Endothelial cell of umbilical vein (primary cell): ENCODE results near the gene DYRK1A. TPM values are rescaled to one million over a fixed set of nuclear protein-coding genes. Genes with fewer than 3 reads are reported as not detected.

Source experiments
- BruUV-seq: library from RNA; stranded (reverse); fragments of 400-500 nt; replicated peaks from 2 replicates; lab custom pipeline; 2021; lab: Mats Ljungman, UMichigan
- CTCF ChIA-PET: fragments of 300-600, 350-600 bp; sonication (Branson Sonifier 250); formaldehyde crosslinking; loops from one replicate; lab custom pipeline; 2021; ENCODE audit warnings: antibody characterized with exemption, inconsistent platforms; lab: Charles Lee
- POLR2A ChIA-PET: fragments of 300-600, 350-600 bp; sonication (Branson Sonifier 250); formaldehyde crosslinking; loops from one replicate; lab custom pipeline; 2021; ENCODE audit warnings: antibody characterized with exemption, inconsistent platforms; lab: Charles Lee
- DNase-seq: peaks from one replicate; pipeline ENCODE4 v3.0.0-alpha.2; 2011; ENCODE audit warnings: low read depth, low spot score
- FAIRE-seq: peaks from 2 replicates; lab custom pipeline; 2011; peaks lifted over from hg19 to GRCh38; lab: Jason Lieb, UNC
- H2AFZ ChIP-seq: 2 replicates; pipeline ENCODE4 v1.6.0; 2012; ENCODE audit warnings: low read depth, low read length, control low read depth, inconsistent platforms
- H3K27ac ChIP-seq: 2 replicates; pipeline ENCODE4 v1.5.1; 2011; ENCODE audit warnings: low read depth, mild to moderate bottlenecking, control low read depth, low read length, moderate library complexity; ENCODE audit not compliant: insufficient read depth
- H3K27me3 ChIP-seq, 2 experiments: 2 replicates each; pipeline versions ENCODE4 v1.6.0 to v1.6.1; 2011; ENCODE audit warnings: low read length in 2 of 2, mixed read lengths in 1 of 2; ENCODE audit not compliant: control insufficient read depth in 2 of 2, insufficient read depth in 2 of 2
- H3K36me3 ChIP-seq, 2 experiments: 2 replicates in 1 of 2; 3 replicates in 1 of 2; pipeline ENCODE4 v1.5.1; 2011; ENCODE audit warnings: low read length in 2 of 2, mild to moderate bottlenecking in 1 of 2, moderate library complexity in 1 of 2; ENCODE audit not compliant: control insufficient read depth in 2 of 2, insufficient read depth in 2 of 2; ENCODE audit errors: extremely low read depth in 1 of 2
- H3K4me1 ChIP-seq: 3 replicates; pipeline ENCODE4 v1.5.1; 2011; ENCODE audit warnings: mild to moderate bottlenecking, low read length; ENCODE audit not compliant: control insufficient read depth, insufficient read depth; ENCODE audit errors: extremely low read depth
- H3K4me2 ChIP-seq: 2 replicates; pipeline ENCODE4 v1.6.1; 2011; ENCODE audit warnings: low read length, control low read depth, mixed read lengths; ENCODE audit not compliant: insufficient read depth
- H3K4me3 ChIP-seq, 3 experiments: fragments of 200-600 bp in 1 of 3; sonication (generic), shearing (Covaris generic) in 1 of 3; replicated peaks in 1 of 3; 2 replicates each; pipeline ENCODE4 v1.5.1; 2011 to 2016; ENCODE audit warnings: control low read depth in 3 of 3, low read length in 3 of 3, mild to moderate bottlenecking in 2 of 3, inconsistent platforms in 1 of 3, low read depth in 1 of 3, moderate library complexity in 1 of 3; ENCODE audit not compliant: insufficient read depth in 1 of 3
- H3K79me2 ChIP-seq: 2 replicates; pipeline ENCODE4 v1.6.0; 2012; ENCODE audit warnings: low read length, inconsistent platforms; ENCODE audit not compliant: control insufficient read depth, insufficient read depth
- H3K9ac ChIP-seq: replicated peaks from 2 replicates; pipeline ENCODE3; 2011; ENCODE audit warnings: low read length, control low read depth; ENCODE audit not compliant: insufficient read depth; ENCODE audit errors: extremely low read depth
- H3K9me1 ChIP-seq: replicated peaks from 3 replicates; pipeline ENCODE4 v1.6.0; 2011; ENCODE audit warnings: mild to moderate bottlenecking, low read length; ENCODE audit not compliant: control insufficient read depth, insufficient read depth; ENCODE audit errors: extremely low read depth
- H3K9me3 ChIP-seq: replicated peaks from 2 replicates; pipeline ENCODE4 v1.5.1; 2012; ENCODE audit warnings: low read length, inconsistent platforms; ENCODE audit not compliant: control insufficient read depth, insufficient read depth
- H4K20me1 ChIP-seq: replicated peaks from 2 replicates; pipeline ENCODE3; 2011; ENCODE audit warnings: mild to moderate bottlenecking, low read length; ENCODE audit not compliant: control insufficient read depth, insufficient read depth; ENCODE audit errors: extremely low read depth
- EZH2 ChIP-seq: IDR thresholded peaks from 2 replicates; pipeline ENCODE4 v1.6.1; 2012; ENCODE audit warnings: borderline replicate concordance, low read depth, mild to moderate bottlenecking, moderate library complexity, low read length, inconsistent platforms; ENCODE audit not compliant: severe bottlenecking
- FOS ChIP-seq: IDR thresholded peaks from 2 replicates; pipeline ENCODE4 v1.6.1; 2011; ENCODE audit warnings: mild to moderate bottlenecking, low read length, moderate library complexity, borderline replicate concordance; ENCODE audit not compliant: insufficient read depth
- GATA2 ChIP-seq: IDR thresholded peaks from 2 replicates; pipeline ENCODE4 v1.7.0; 2011; ENCODE audit warnings: low read depth, mild to moderate bottlenecking, moderate library complexity, mixed read lengths, low read length; ENCODE audit not compliant: insufficient read length, insufficient read depth
- JUN ChIP-seq: IDR thresholded peaks from 2 replicates; pipeline ENCODE4 v1.6.1; 2011; ENCODE audit warnings: borderline replicate concordance, low read depth; ENCODE audit not compliant: insufficient read length, insufficient read depth
- MYC ChIP-seq: IDR thresholded peaks from one replicate; pipeline ENCODE4 v1.6.1; 2011; ENCODE audit warnings: mild to moderate bottlenecking, low read depth, low read length
- POLR2A ChIP-seq: IDR thresholded peaks from 2 replicates; pipeline ENCODE4 v1.6.1; 2012; ENCODE audit warnings: low read depth, mild to moderate bottlenecking, control low read depth, low read length
- dilution Hi-C: fragments of 300-500 bp; cut with MboI; formaldehyde crosslinking; loops from one replicate; pipeline ENCODE4 v1.15.0; 2019; ENCODE audit warnings: low sequenced_read_pairs; ENCODE audit not compliant: extremely low pct_ligation_motif_present
- intact Hi-C: fragments of 100-400 bp; cut with micrococcal nuclease; formaldehyde crosslinking; loops from one replicate; pipeline ENCODE4 v1.10.0; 2022
- polyA plus RNA-seq, 4 experiments: library from polyadenylated mRNA; depleted of rRNA in 3 of 4; stranded (reverse) in 3 of 4; unstranded in 1 of 4; fragments of >200 nt; gene quantifications; 2 replicates each; pipeline versions ENCODE4 v1.2.1 to v1.2.3, GENCODE V29; 2011 to 2012; ENCODE audit warnings: missing spikeins in 1 of 4
- total RNA-seq: library from RNA; stranded (reverse); gene quantifications from 2 replicates; pipeline ENCODE4 v1.2.3, GENCODE V29; 2021
- TF ChIP-seq, protein P1 (sequence below), 2 donors: IDR thresholded peaks; 1 replicate in 1 of 2; 2 replicates in 1 of 2; pipeline ENCODE4 v1.5.1; 2011; ENCODE audit warnings: low read length in 2 of 2, mild to moderate bottlenecking in 2 of 2, moderate library complexity in 2 of 2, control low read depth in 1 of 2, inconsistent platforms in 1 of 2, low read depth in 1 of 2; ENCODE audit not compliant: insufficient read depth in 1 of 2; ENCODE audit errors: extremely low read depth in 1 of 2
- TF ChIP-seq, protein P2 (sequence below): IDR thresholded peaks from 2 replicates; pipeline ENCODE4 v1.6.1; 2011; ENCODE audit not compliant: insufficient read depth, insufficient read length

DYRK1A gene
- total and polyA plus RNA-seq, 2 donors (not counting 3 experiments of a cell fraction or from before 2014, with no cell fraction given) = 51.8 to 53.7 TPM

DNA sequence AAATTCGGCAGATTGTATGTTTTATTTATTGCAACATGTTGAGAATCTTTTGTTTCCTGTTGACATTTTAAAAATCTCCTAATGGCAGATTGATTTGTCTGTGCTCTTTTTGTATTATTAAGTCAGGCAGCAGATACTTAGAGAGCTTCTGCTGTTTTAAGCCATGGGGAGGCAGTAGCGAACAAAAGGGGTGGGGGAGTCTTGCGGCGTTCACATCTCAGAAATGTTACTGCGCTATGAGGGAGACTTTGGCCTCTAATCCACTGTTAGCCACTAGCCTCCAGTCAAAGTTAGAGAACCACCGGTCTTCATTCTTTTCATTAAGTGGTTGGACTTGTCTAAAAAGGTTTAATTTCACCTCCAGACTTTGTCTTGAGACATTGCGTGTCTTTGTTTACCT, 93.6 kb downstream of the DYRK1A start:
- no peak overlapping the region for H3K27ac ChIP-seq
- CTCF ChIA-PET = interaction anchor here (1.6 kb wide), 1 partner anchor 293 kb away, joined by 4 read pairs; no protein-coding TSS in a partner anchor
- peaks cover 0 to 5% of the 10 kb centered on the region in 2 experiments for H3K36me3 ChIP-seq
- TF ChIP-seq FOS (no peak), MYC (no peak), GATA2 (no peak), JUN (no peak)
- TF ChIP-seq, protein P1, sequence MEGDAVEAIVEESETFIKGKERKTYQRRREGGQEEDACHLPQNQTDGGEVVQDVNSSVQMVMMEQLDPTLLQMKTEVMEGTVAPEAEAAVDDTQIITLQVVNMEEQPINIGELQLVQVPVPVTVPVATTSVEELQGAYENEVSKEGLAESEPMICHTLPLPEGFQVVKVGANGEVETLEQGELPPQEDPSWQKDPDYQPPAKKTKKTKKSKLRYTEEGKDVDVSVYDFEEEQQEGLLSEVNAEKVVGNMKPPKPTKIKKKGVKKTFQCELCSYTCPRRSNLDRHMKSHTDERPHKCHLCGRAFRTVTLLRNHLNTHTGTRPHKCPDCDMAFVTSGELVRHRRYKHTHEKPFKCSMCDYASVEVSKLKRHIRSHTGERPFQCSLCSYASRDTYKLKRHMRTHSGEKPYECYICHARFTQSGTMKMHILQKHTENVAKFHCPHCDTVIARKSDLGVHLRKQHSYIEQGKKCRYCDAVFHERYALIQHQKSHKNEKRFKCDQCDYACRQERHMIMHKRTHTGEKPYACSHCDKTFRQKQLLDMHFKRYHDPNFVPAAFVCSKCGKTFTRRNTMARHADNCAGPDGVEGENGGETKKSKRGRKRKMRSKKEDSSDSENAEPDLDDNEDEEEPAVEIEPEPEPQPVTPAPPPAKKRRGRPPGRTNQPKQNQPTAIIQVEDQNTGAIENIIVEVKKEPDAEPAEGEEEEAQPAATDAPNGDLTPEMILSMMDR (IDR thresholded peaks at IDR 0.05; ENCODE audit: extremely low read depth in 1 of 2, insufficient read depth in 1 of 2, low read depth in 1 of 2, low read length in 2 of 2) = no peak
- no peak overlapping the region for H3K4me3 ChIP-seq
- H3K4me2 ChIP-seq = no peak overlapping the region
- FAIRE-seq (no peak), DNase-seq (no peak)
- H3K4me1 ChIP-seq = peaks cover 14% of the 10 kb centered on the region
- no peak overlapping the region for H3K9ac ChIP-seq
- POLR2A ChIA-PET = no interaction called here
- H3K27me3 ChIP-seq = no peaks in the 10 kb centered on the region
- no peaks in the 10 kb centered on the region for H3K9me3 ChIP-seq
- peaks cover 3% of the 10 kb centered on the region for H3K9me1 ChIP-seq
- H3K79me2 ChIP-seq = peaks cover 96% of the 10 kb centered on the region
- peaks cover 10% of the 10 kb centered on the region for H4K20me1 ChIP-seq
- H2AFZ ChIP-seq = no peak overlapping the region
- dilution Hi-C loops = no loop called here
- intact Hi-C loops = loop anchor here (5.0 to 10.0 kb wide), 2 partner anchors 88 to 185 kb away; no protein-coding TSS in a partner anchor
- no TSS peak for BruUV-seq

DNA sequence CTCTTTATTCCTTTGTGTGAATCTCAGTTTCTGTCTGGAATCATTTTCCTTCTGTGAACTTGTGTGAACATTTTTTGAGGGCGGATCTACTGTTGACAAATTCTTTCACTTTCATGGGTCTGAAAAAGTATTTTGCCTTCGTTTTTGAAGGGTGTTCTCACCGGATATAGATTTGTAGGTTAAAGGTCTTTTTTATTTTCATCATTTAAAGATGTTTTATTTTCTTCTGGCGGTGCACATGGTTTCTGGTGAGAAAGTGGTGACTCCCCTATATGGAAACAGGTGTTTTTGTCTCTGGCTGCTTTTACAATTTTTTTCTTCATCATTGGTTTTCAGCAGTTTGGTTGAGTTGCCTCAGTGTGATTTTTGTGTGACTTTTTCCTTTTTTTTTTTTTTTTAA, 94.9 kb downstream of the DYRK1A start:
- Histone ChIP-seq H3K4me1 (peaks cover 10% of the 10 kb centered on the region), H3K27ac (no peak overlapping the region), H3K4me2 (no peak overlapping the region), H4K20me1 (peaks cover 10% of the 10 kb centered on the region), H3K27me3 (no peaks in the 10 kb centered on the region), H2AFZ (no peak overlapping the region), H3K79me2 (peaks cover 96% of the 10 kb centered on the region), H3K9me1 (peaks cover 3% of the 10 kb centered on the region), H3K4me3 (no peak overlapping the region), H3K9me3 (no peaks in the 10 kb centered on the region), H3K36me3 (peaks cover 0 to 3% of the 10 kb centered on the region in 2 experiments), H3K9ac (no peak overlapping the region)
- dilution Hi-C loops = no loop called here
- FAIRE-seq (no peak), DNase-seq (no peak)
- POLR2A ChIA-PET = no interaction called here
- TF ChIP-seq, protein P2, sequence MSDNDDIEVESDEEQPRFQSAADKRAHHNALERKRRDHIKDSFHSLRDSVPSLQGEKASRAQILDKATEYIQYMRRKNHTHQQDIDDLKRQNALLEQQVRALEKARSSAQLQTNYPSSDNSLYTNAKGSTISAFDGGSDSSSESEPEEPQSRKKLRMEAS = no peak
- TF ChIP-seq EZH2 = no peak
- TF ChIP-seq POLR2A = no peak
- TF ChIP-seq JUN = no peak
- intact Hi-C loops = loop anchor here (5.0 to 10.0 kb wide), 2 partner anchors 89 to 183 kb away; no protein-coding TSS in a partner anchor
- no TSS peak for BruUV-seq
- CTCF ChIA-PET = no interaction called here
